Astrocyte (in vitro differentiated cells and primary cell): ENCODE results near the gene STK24. TPM values are rescaled to one million over a fixed set of nuclear protein-coding genes. Genes with fewer than 3 reads are reported as not detected.

Experiments
- DNase-seq: peaks from one replicate; pipeline ENCODE4 v3.0.0-alpha.2; 2010; ENCODE audit warnings: low read depth
- FAIRE-seq: peaks from 2 replicates; lab custom pipeline; 2011; peaks lifted over from hg19 to GRCh38; lab: Jason Lieb, UNC
- H2AFZ ChIP-seq: 2 replicates; pipeline ENCODE4 v1.6.0; 2012; ENCODE audit warnings: low read depth, low read length, inconsistent platforms
- H3K27ac ChIP-seq: 2 replicates; pipeline ENCODE4 v1.5.1; 2011; ENCODE audit warnings: low read depth, low read length, inconsistent platforms
- H3K27me3 ChIP-seq: 2 replicates; pipeline ENCODE4 v1.6.0; 2011; ENCODE audit warnings: low read length, inconsistent platforms; ENCODE audit not compliant: insufficient read depth
- H3K36me3 ChIP-seq: 2 replicates; pipeline ENCODE4 v1.5.1; 2011; ENCODE audit warnings: low read length, inconsistent platforms; ENCODE audit not compliant: insufficient read depth
- H3K4me1 ChIP-seq: 2 replicates; pipeline ENCODE4 v1.5.1; 2011; ENCODE audit warnings: low read length, inconsistent platforms; ENCODE audit not compliant: insufficient read depth
- H3K4me2 ChIP-seq: 2 replicates; pipeline ENCODE4 v1.6.0; 2012; ENCODE audit warnings: low read length, inconsistent platforms
- H3K4me3 ChIP-seq: 2 replicates; pipeline ENCODE4 v1.5.1; 2011; ENCODE audit warnings: low read depth, mild to moderate bottlenecking, low read length, inconsistent platforms; ENCODE audit not compliant: insufficient read depth
- H3K79me2 ChIP-seq: 2 replicates; pipeline ENCODE4 v1.6.0; 2012; ENCODE audit warnings: mild to moderate bottlenecking, low read length, inconsistent platforms; ENCODE audit not compliant: insufficient read depth
- H3K9ac ChIP-seq: 2 replicates; pipeline ENCODE4 v1.6.0; 2012; ENCODE audit warnings: mild to moderate bottlenecking, low read length, inconsistent platforms
- H3K9me3 ChIP-seq: 2 replicates; pipeline ENCODE4 v1.5.1; 2012; ENCODE audit warnings: low read depth, mild to moderate bottlenecking, low read length, inconsistent platforms; ENCODE audit not compliant: insufficient read depth
- H4K20me1 ChIP-seq: 2 replicates; pipeline ENCODE4 v1.6.0; 2012; ENCODE audit warnings: low read length, inconsistent platforms; ENCODE audit not compliant: insufficient read depth
- H3K27ac Mint-ChIP-seq: one replicate; pipeline ENCODE4 v1.8.0; 2021; ENCODE audit warnings: mild to moderate bottlenecking, mixed read lengths; ENCODE audit not compliant: unreplicated experiment
- H3K27me3 Mint-ChIP-seq: one replicate; pipeline ENCODE4 v1.8.0; 2021; ENCODE audit warnings: low read depth, mixed read lengths; ENCODE audit not compliant: unreplicated experiment
- H3K36me3 Mint-ChIP-seq: one replicate; pipeline ENCODE4 v1.8.0; 2021; ENCODE audit warnings: low read depth, mixed read lengths; ENCODE audit not compliant: unreplicated experiment
- H3K4me1 Mint-ChIP-seq: one replicate; pipeline ENCODE4 v1.8.0; 2021; ENCODE audit warnings: low read depth, mixed read lengths; ENCODE audit not compliant: unreplicated experiment
- H3K4me3 Mint-ChIP-seq: one replicate; pipeline ENCODE4 v1.8.0; 2021; ENCODE audit warnings: mild to moderate bottlenecking, moderate library complexity, mixed read lengths; ENCODE audit not compliant: unreplicated experiment
- H3K9me3 Mint-ChIP-seq: one replicate; pipeline ENCODE4 v1.8.0; 2021; ENCODE audit warnings: mild to moderate bottlenecking, mixed read lengths; ENCODE audit not compliant: unreplicated experiment
- EZH2 ChIP-seq: IDR thresholded peaks from 2 replicates; pipeline ENCODE4 v1.6.1; 2012; ENCODE audit warnings: mild to moderate bottlenecking, low read length, inconsistent platforms; ENCODE audit not compliant: insufficient read depth
- total RNA-seq: library from RNA; stranded (reverse); gene quantifications from 2 replicates; pipeline ENCODE4 v1.2.1, GENCODE V29; 2021
- TF ChIP-seq, protein P1 (sequence below): IDR thresholded peaks from 2 replicates; pipeline ENCODE4 v1.5.1; 2011; ENCODE audit warnings: low read depth, mild to moderate bottlenecking, inconsistent platforms, low read length, moderate library complexity; ENCODE audit not compliant: insufficient read depth

STK24 gene
- total RNA-seq, 1 donor from 2014 or later: 96.1 TPM

DNA sequence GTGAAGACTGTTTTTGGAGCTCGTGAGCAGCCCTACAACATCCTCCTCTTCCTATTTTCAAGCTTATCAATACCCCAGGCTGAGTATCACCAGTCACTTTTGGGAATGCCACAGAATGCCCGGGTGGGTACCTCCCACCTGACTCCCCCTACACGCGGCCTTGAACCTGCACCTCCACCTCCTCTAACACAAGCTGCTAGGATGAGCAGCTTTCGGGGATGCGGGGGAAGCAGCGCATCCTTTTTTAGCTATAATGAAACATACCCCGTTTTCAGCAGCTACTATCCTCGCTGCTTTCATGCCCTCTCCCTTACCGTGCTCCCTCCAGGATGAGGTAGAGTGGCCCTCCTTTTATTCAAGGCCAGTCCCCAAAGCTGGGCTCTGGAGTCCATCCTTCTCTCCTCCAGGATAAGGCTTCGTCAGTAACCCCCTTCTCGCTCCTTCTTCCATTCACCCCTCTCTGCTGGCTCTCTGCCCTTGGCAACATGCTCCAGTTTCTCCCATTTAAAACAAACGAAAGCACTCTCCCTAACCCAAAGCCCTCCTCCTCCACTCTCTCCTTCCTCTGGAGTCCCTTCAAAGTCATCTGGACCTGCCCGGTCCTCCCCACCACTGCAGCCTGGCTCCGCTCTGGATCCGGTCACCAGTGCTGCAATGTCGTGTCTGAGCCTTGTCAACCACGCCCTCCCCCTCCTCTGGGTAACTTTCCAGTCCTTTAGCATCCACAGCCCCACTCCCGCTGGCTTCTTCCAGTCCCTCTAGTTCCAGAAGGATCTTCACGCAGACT, 55.3 kb downstream of the STK24 start:
- Mint-ChIP-seq H3K4me1 (peaks cover 49% of the 10 kb centered on the region), H3K4me3 (no peak overlapping the region), H3K9me3 (no peaks in the 10 kb centered on the region), H3K27me3 (no peaks in the 10 kb centered on the region), H3K27ac (no peak overlapping the region), H3K36me3 (peaks cover 6% of the 10 kb centered on the region)
- Histone ChIP-seq H3K9me3 (no peaks in the 10 kb centered on the region), H3K27ac (no peak overlapping the region), H3K4me2 (no peak overlapping the region), H2AFZ (no peak overlapping the region), H4K20me1 (peaks cover 81% of the 10 kb centered on the region), H3K79me2 (peaks cover 94% of the 10 kb centered on the region), H3K4me1 (no peaks in the 10 kb centered on the region), H3K4me3 (no peak overlapping the region), H3K9ac (no peak overlapping the region), H3K27me3 (no peaks in the 10 kb centered on the region), H3K36me3 (peaks cover 2% of the 10 kb centered on the region)
- TF ChIP-seq, protein P1, sequence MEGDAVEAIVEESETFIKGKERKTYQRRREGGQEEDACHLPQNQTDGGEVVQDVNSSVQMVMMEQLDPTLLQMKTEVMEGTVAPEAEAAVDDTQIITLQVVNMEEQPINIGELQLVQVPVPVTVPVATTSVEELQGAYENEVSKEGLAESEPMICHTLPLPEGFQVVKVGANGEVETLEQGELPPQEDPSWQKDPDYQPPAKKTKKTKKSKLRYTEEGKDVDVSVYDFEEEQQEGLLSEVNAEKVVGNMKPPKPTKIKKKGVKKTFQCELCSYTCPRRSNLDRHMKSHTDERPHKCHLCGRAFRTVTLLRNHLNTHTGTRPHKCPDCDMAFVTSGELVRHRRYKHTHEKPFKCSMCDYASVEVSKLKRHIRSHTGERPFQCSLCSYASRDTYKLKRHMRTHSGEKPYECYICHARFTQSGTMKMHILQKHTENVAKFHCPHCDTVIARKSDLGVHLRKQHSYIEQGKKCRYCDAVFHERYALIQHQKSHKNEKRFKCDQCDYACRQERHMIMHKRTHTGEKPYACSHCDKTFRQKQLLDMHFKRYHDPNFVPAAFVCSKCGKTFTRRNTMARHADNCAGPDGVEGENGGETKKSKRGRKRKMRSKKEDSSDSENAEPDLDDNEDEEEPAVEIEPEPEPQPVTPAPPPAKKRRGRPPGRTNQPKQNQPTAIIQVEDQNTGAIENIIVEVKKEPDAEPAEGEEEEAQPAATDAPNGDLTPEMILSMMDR: no peak
- TF ChIP-seq EZH2: no peak
- no peak for FAIRE-seq
- DNase-seq: no peak

DNA sequence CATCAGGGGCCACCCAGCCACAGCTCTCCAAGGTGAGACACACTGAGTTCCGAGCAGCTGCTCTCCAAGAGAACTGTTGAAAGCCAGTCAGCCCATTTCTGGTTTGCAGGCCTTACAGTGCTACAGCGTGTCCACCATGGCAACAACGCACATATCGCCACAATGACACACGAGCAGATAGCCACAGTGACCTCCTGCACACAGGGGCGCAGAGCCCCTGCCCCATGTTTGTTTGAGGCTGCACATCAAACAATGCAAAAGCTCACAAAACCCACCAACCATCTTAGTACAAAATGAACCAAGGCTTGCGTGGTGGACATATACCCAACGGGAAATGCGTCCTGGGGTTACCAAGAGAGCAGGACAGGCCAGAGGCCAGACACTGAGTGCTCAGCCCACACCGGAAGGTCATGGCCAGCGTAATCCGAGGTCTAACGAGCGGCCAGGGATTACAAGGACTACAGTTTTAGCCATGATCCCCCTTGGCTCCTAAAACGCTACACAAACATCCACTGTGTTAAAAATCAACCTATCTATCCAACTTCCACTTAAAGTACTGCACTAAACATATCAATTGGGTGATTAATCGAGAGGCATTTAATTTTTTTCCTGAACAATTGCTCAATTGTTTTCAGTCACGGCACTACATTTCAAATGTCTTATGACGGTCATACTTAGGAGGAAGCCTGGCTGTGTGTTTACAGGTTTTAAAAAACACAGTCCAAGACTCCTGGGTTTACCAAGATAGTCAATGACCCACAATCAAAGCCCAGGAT, 56.0 kb downstream of the STK24 start:
- peaks cover 6% of the 10 kb centered on the region for H3K36me3 Mint-ChIP-seq
- TF ChIP-seq EZH2: no peak
- TF ChIP-seq, protein P1: no peak
- no peaks in the 10 kb centered on the region for H3K27me3 Mint-ChIP-seq
- no peak overlapping the region for H3K4me3 Mint-ChIP-seq
- Histone ChIP-seq H3K27ac (no peak overlapping the region), H4K20me1 (peaks cover 80% of the 10 kb centered on the region), H3K36me3 (peaks cover 2% of the 10 kb centered on the region), H2AFZ (no peak overlapping the region), H3K4me3 (no peak overlapping the region), H3K27me3 (no peaks in the 10 kb centered on the region), H3K9me3 (no peaks in the 10 kb centered on the region), H3K79me2 (peaks cover 94% of the 10 kb centered on the region), H3K4me2 (no peak overlapping the region), H3K9ac (no peak overlapping the region), H3K4me1 (no peaks in the 10 kb centered on the region)
- H3K27ac Mint-ChIP-seq: no peak overlapping the region
- FAIRE-seq (no peak), DNase-seq (no peak)
- no peaks in the 10 kb centered on the region for H3K9me3 Mint-ChIP-seq
- H3K4me1 Mint-ChIP-seq: peaks cover 45% of the 10 kb centered on the region
